Hepatocyte (in vitro differentiated cells): ENCODE results near the gene ZNF385B.

Experiments
- EZH2 ChIP-seq: fragments of 200-600 bp; sonication (generic); IDR thresholded peaks from 2 replicates; pipeline ENCODE4 v1.6.1; 2016; ENCODE audit warnings: antibody characterized with exemption, mild to moderate bottlenecking, borderline replicate concordance
- EZH2phosphoT487 ChIP-seq: fragments of 200-600 bp; sonication (generic); IDR thresholded peaks from one replicate; pipeline ENCODE4 v1.6.1; 2018; ENCODE audit warnings: antibody characterized with exemption, mild to moderate bottlenecking, low read depth, moderate library complexity; ENCODE audit not compliant: unreplicated experiment, severe bottlenecking
- TF ChIP-seq, protein P1 (sequence below): fragments of 200-600 bp; sonication (generic); IDR thresholded peaks from 2 replicates; pipeline ENCODE4 v1.5.1; 2016; ENCODE audit warnings: antibody characterized with exemption, mild to moderate bottlenecking; ENCODE audit not compliant: poor library complexity

DNA sequence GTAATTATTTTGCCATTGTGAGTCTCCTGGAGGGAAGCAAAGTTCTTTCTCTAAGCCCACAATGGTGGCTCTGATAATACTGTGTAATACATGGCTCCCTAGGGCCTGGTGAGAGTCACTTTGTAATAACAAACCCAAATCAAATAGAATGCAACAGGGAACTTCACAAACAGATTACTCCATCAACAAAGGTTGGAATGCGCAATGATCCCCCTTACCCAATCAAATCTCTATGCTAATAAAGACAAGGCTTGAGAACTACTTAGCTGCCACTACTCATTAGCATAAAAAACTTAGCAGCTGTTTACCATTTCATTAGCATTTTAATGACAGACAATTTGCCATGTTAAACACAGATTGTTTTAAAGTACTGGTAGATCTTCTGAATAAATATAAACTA lies 311.2 kb downstream of the ZNF385B start:
- TF ChIP-seq EZH2phosphoT487 (no peak), EZH2 (no peak)
- TF ChIP-seq, protein P1, sequence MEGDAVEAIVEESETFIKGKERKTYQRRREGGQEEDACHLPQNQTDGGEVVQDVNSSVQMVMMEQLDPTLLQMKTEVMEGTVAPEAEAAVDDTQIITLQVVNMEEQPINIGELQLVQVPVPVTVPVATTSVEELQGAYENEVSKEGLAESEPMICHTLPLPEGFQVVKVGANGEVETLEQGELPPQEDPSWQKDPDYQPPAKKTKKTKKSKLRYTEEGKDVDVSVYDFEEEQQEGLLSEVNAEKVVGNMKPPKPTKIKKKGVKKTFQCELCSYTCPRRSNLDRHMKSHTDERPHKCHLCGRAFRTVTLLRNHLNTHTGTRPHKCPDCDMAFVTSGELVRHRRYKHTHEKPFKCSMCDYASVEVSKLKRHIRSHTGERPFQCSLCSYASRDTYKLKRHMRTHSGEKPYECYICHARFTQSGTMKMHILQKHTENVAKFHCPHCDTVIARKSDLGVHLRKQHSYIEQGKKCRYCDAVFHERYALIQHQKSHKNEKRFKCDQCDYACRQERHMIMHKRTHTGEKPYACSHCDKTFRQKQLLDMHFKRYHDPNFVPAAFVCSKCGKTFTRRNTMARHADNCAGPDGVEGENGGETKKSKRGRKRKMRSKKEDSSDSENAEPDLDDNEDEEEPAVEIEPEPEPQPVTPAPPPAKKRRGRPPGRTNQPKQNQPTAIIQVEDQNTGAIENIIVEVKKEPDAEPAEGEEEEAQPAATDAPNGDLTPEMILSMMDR: no peak
